OCI-LY1 (cell line): ENCODE results near the gene ARHGEF11.

Source experiments
- H2AFZ ChIP-seq: fragments of 200-600 bp; sonication (generic), shearing (Covaris generic); 2 replicates; pipeline ENCODE4 v1.6.0; 2014; ENCODE audit warnings: antibody characterized with exemption, mild to moderate bottlenecking, low read length
- H3F3A ChIP-seq: fragments of 200-600 bp; sonication (generic), shearing (Covaris generic); 2 replicates; pipeline ENCODE4 v1.6.0; 2014; ENCODE audit warnings: mild to moderate bottlenecking, antibody characterized with exemption, low read length, moderate library complexity; ENCODE audit not compliant: insufficient read depth
- H3K27ac ChIP-seq: fragments of 200-600 bp; sonication (generic); 2 replicates; pipeline ENCODE4 v1.5.1; 2014; ENCODE audit warnings: low read length, mixed run types, mild to moderate bottlenecking, low read depth; ENCODE audit not compliant: poor library complexity, severe bottlenecking
- H3K27me3 ChIP-seq: fragments of 200-600 bp; sonication (generic); 2 replicates; pipeline ENCODE4 v1.6.0; 2014; ENCODE audit warnings: antibody characterized with exemption, mild to moderate bottlenecking, low read length, moderate library complexity; ENCODE audit not compliant: insufficient read depth
- H3K36me3 ChIP-seq: fragments of 200-600 bp; sonication (generic); 2 replicates; pipeline ENCODE4 v1.6.1; 2014; ENCODE audit warnings: mild to moderate bottlenecking, antibody characterized with exemption, low read length, moderate library complexity, mixed read lengths; ENCODE audit not compliant: insufficient read depth
- H3K4me1 ChIP-seq: fragments of 200-600 bp; sonication (generic); 2 replicates; pipeline ENCODE4 v1.5.1; 2014; ENCODE audit warnings: mild to moderate bottlenecking, low read length, moderate library complexity; ENCODE audit not compliant: insufficient read depth, severe bottlenecking
- H3K4me2 ChIP-seq: fragments of 200-600 bp; sonication (generic), shearing (Covaris generic); 2 replicates; pipeline ENCODE4 v1.6.1; 2014; ENCODE audit warnings: low read length
- H3K4me3 ChIP-seq: fragments of 200-600 bp; sonication (generic); 2 replicates; pipeline ENCODE4 v1.5.1; 2014; ENCODE audit warnings: low read length, low read depth, mild to moderate bottlenecking, mixed read lengths; ENCODE audit not compliant: poor library complexity, severe bottlenecking
- H3K79me2 ChIP-seq: fragments of 200-600 bp; shearing (Covaris generic); 2 replicates; pipeline ENCODE4 v1.6.1; 2016; ENCODE audit warnings: mixed run types, low read length, mixed read lengths; ENCODE audit not compliant: insufficient read depth
- H3K9ac ChIP-seq: fragments of 200-600 bp; sonication (generic), shearing (Covaris generic); 2 replicates; pipeline ENCODE4 v1.6.1; 2014; ENCODE audit warnings: mild to moderate bottlenecking, low read length, mixed read lengths
- H3K9me2 ChIP-seq: fragments of 200-600 bp; sonication (generic), shearing (Covaris generic); 2 replicates; pipeline ENCODE4 v1.6.1; 2014; ENCODE audit warnings: low read depth, mild to moderate bottlenecking, low read length, mixed read lengths
- H3K9me3 ChIP-seq: fragments of 200-600 bp; shearing (Covaris generic); 2 replicates; pipeline ENCODE4 v1.6.1; 2014; ENCODE audit warnings: low read length, mixed read lengths
- H4K20me1 ChIP-seq: fragments of 200-600 bp; sonication (generic), shearing (Covaris generic); 2 replicates; pipeline ENCODE4 v1.6.0; 2016; ENCODE audit warnings: mild to moderate bottlenecking, low read length; ENCODE audit not compliant: insufficient read depth
- CTCF ChIP-seq: fragments of 200-600 bp; sonication (generic), shearing (Covaris generic); IDR thresholded peaks from 2 replicates; pipeline ENCODE4 v1.5.1; 2017; ENCODE audit warnings: mild to moderate bottlenecking, antibody characterized with exemption, low read length, moderate library complexity, mixed read lengths
- EZH2 ChIP-seq: fragments of 200-600 bp; sonication (generic), shearing (Covaris generic); IDR thresholded peaks from 2 replicates; pipeline ENCODE4 v1.8.0; 2017; ENCODE audit warnings: borderline replicate concordance, mixed run types, mild to moderate bottlenecking, antibody characterized with exemption, low read length, moderate library complexity, mixed read lengths

The ARHGEF11 gene

GRCh38 chr1:157032303-157032702 is 13.2 kb downstream of the ARHGEF11 start:
- no peaks in the 10 kb centered on the region for H3K4me1 ChIP-seq
- H3K79me2 ChIP-seq: no peaks in the 10 kb centered on the region
- H3K27me3 ChIP-seq: no peaks in the 10 kb centered on the region
- no peaks in the 10 kb centered on the region for H3K36me3 ChIP-seq
- no peak overlapping the region for H3K27ac ChIP-seq
- H3F3A ChIP-seq: no peaks in the 10 kb centered on the region
- H3K9ac ChIP-seq: no peak overlapping the region
- no peaks in the 10 kb centered on the region for H3K9me2 ChIP-seq
- H3K9me3 ChIP-seq: no peaks in the 10 kb centered on the region
- TF ChIP-seq EZH2 (no peak), CTCF (no peak)
- H2AFZ ChIP-seq: no peak overlapping the region
- H3K4me2 ChIP-seq: no peak overlapping the region
- H4K20me1 ChIP-seq: no peaks in the 10 kb centered on the region
- H3K4me3 ChIP-seq: no peak overlapping the region

- no peak overlapping the region for H3K4me3 ChIP-seq
- H3K79me2 ChIP-seq: no peaks in the 10 kb centered on the region
- no peak overlapping the region for H3K9ac ChIP-seq
- H3K4me2 ChIP-seq: no peak overlapping the region
- no peaks in the 10 kb centered on the region for H3F3A ChIP-seq
- no peaks in the 10 kb centered on the region for H3K9me2 ChIP-seq
- no peaks in the 10 kb centered on the region for H3K36me3 ChIP-seq
- no peaks in the 10 kb centered on the region for H3K9me3 ChIP-seq
- TF ChIP-seq EZH2 (no peak), CTCF (no peak)
- H3K27ac ChIP-seq: no peak overlapping the region
- H4K20me1 ChIP-seq: no peaks in the 10 kb centered on the region
- no peaks in the 10 kb centered on the region for H3K4me1 ChIP-seq
- no peak overlapping the region for H2AFZ ChIP-seq
- no peaks in the 10 kb centered on the region for H3K27me3 ChIP-seq
Measured at GRCh38 chr1:157030728-157031127, 14.8 kb downstream of the ARHGEF11 start.

GRCh38 chr1:157028674-157029073 is 16.9 kb downstream of the ARHGEF11 start:
- Histone ChIP-seq H3K36me3 (no peaks in the 10 kb centered on the region), H3F3A (no peaks in the 10 kb centered on the region), H3K27ac (no peak overlapping the region), H4K20me1 (no peaks in the 10 kb centered on the region), H3K4me3 (no peak overlapping the region), H3K9me3 (no peaks in the 10 kb centered on the region), H3K4me2 (no peak overlapping the region), H2AFZ (no peak overlapping the region), H3K79me2 (no peaks in the 10 kb centered on the region), H3K9ac (no peak overlapping the region), H3K9me2 (no peaks in the 10 kb centered on the region), H3K4me1 (no peaks in the 10 kb centered on the region), H3K27me3 (no peaks in the 10 kb centered on the region)
- no peak for TF ChIP-seq EZH2
- TF ChIP-seq CTCF: no peak
